ENCODE results near the gene TDRD7. TPM values are rescaled to one million over a fixed set of nuclear protein-coding genes. Genes with fewer than 3 reads are reported as not detected.
A peak's percentile ranks its signal among the peaks of the same experiment; 100 is the strongest.
"Not testable (repeated sequence)": the region's sequence is repeated elsewhere in the genome, so short reads cannot be mapped to it uniquely, and the experiment has no call there.

The TDRD7 gene
- total and polyA plus RNA-seq, 4 donors, result 12.1 to 20.6 (median 15.1) TPM

GRCh38 chr9:97480174-97480573 is 68.3 kb downstream of the TDRD7 start:
- DNase-seq (ENCODE audit: low read depth in 4 of 6, low spot score in 6 of 6), result no peak
- Histone ChIP-seq H3K36me3 (ENCODE audit: control insufficient read depth, insufficient read depth, low read length) (peaks cover 2% of the 10 kb centered on the region), H3K27ac (ENCODE audit: low read depth, low read length) (no peak overlapping the region), H3K27me3 (ENCODE audit: control insufficient read depth, insufficient read depth, low read length) (no peaks in the 10 kb centered on the region), H3K4me1 (ENCODE audit: control insufficient read depth, insufficient read depth, low read length) (peaks cover 3% of the 10 kb centered on the region), H3K4me3 (ENCODE audit: low read depth, low read length) (no peak overlapping the region), H3K9me3 (ENCODE audit: control insufficient read depth, insufficient read depth, low read length) (no peaks in the 10 kb centered on the region)
- 60% methylated on average over 1 of the region's 1 CpG for WGBS (ENCODE audit: insufficient coverage)

- H3K9me3 ChIP-seq (ENCODE audit: control insufficient read depth, insufficient read depth, low read length), result no peaks in the 10 kb centered on the region
- H3K36me3 ChIP-seq (ENCODE audit: control insufficient read depth, insufficient read depth, low read length), result peaks cover 2% of the 10 kb centered on the region
- no peak overlapping the region for H3K27ac ChIP-seq (ENCODE audit: low read depth, low read length)
- no peaks in the 10 kb centered on the region for H3K27me3 ChIP-seq (ENCODE audit: control insufficient read depth, insufficient read depth, low read length)
- WGBS (ENCODE audit: insufficient coverage), result no CpG with 5 or more reads among the region's 1 CpG
- peaks cover 3% of the 10 kb centered on the region for H3K4me1 ChIP-seq (ENCODE audit: control insufficient read depth, insufficient read depth, low read length)
- DNase-seq (ENCODE audit: low read depth in 4 of 6, low spot score in 6 of 6), result no peak
- no peak overlapping the region for H3K4me3 ChIP-seq (ENCODE audit: low read depth, low read length)
These were observed 68.9 kb downstream of the TDRD7 start for GRCh38 chr9:97480749-97481148.

GRCh38 chr9:97484134-97484533 is 72.2 kb downstream of the TDRD7 start:
- Histone ChIP-seq H3K4me1 (ENCODE audit: control insufficient read depth, insufficient read depth, low read length) (peaks cover 3% of the 10 kb centered on the region), H3K27me3 (ENCODE audit: control insufficient read depth, insufficient read depth, low read length) (no peaks in the 10 kb centered on the region), H3K9me3 (ENCODE audit: control insufficient read depth, insufficient read depth, low read length) (peaks cover 4% of the 10 kb centered on the region), H3K36me3 (ENCODE audit: control insufficient read depth, insufficient read depth, low read length) (peaks cover 2% of the 10 kb centered on the region), H3K27ac (ENCODE audit: low read depth, low read length) (peak overlapping the region; percentile 49), H3K4me3 (ENCODE audit: low read depth, low read length) (no peak overlapping the region)
- WGBS (ENCODE audit: insufficient coverage), result 46% methylated on average over 1 of the region's 1 CpG
- peak in 5 of 6 donors; percentile 63 to 91 (median 73) for DNase-seq (ENCODE audit: low read depth in 4 of 6, low spot score in 6 of 6)

GRCh38 chr9:97487107-97487506 is 75.2 kb downstream of the TDRD7 start:
- no peaks in the 10 kb centered on the region for H3K27me3 ChIP-seq (ENCODE audit: control insufficient read depth, insufficient read depth, low read length)
- H3K27ac ChIP-seq (ENCODE audit: low read depth, low read length), result no peak overlapping the region
- DNase-seq (ENCODE audit: low read depth in 4 of 6, low spot score in 6 of 6), result no peak
- H3K9me3 ChIP-seq (ENCODE audit: control insufficient read depth, insufficient read depth, low read length), result peaks cover 4% of the 10 kb centered on the region
- no peak overlapping the region for H3K4me3 ChIP-seq (ENCODE audit: low read depth, low read length)
- H3K4me1 ChIP-seq (ENCODE audit: control insufficient read depth, insufficient read depth, low read length), result peaks cover 3% of the 10 kb centered on the region
- H3K36me3 ChIP-seq (ENCODE audit: control insufficient read depth, insufficient read depth, low read length), result peaks cover 2% of the 10 kb centered on the region
- 79% methylated on average over 2 of the region's 2 CpGs for WGBS (ENCODE audit: insufficient coverage)

GRCh38 chr9:97487861-97488260 is 76.0 kb downstream of the TDRD7 start:
- H3K27me3 ChIP-seq (ENCODE audit: control insufficient read depth, insufficient read depth, low read length), result no peaks in the 10 kb centered on the region
- H3K36me3 ChIP-seq (ENCODE audit: control insufficient read depth, insufficient read depth, low read length), result peaks cover 2% of the 10 kb centered on the region
- no peak overlapping the region for H3K4me3 ChIP-seq (ENCODE audit: low read depth, low read length)
- WGBS (ENCODE audit: insufficient coverage), result no CpG with 5 or more reads among the region's 1 CpG
- peaks cover 4% of the 10 kb centered on the region for H3K9me3 ChIP-seq (ENCODE audit: control insufficient read depth, insufficient read depth, low read length)
- H3K27ac ChIP-seq (ENCODE audit: low read depth, low read length), result no peak overlapping the region
- no peak for DNase-seq (ENCODE audit: low read depth in 4 of 6, low spot score in 6 of 6)
- H3K4me1 ChIP-seq (ENCODE audit: control insufficient read depth, insufficient read depth, low read length), result peaks cover 3% of the 10 kb centered on the region

- H3K27ac ChIP-seq (ENCODE audit: low read depth, low read length), result no peak overlapping the region
- WGBS (ENCODE audit: insufficient coverage), result no CpG with 5 or more reads among the region's 1 CpG
- H3K27me3 ChIP-seq (ENCODE audit: control insufficient read depth, insufficient read depth, low read length), result no peaks in the 10 kb centered on the region
- no peaks in the 10 kb centered on the region for H3K36me3 ChIP-seq (ENCODE audit: control insufficient read depth, insufficient read depth, low read length)
- H3K9me3 ChIP-seq (ENCODE audit: control insufficient read depth, insufficient read depth, low read length), result peaks cover 4% of the 10 kb centered on the region
- no peak overlapping the region for H3K4me3 ChIP-seq (ENCODE audit: low read depth, low read length)
- H3K4me1 ChIP-seq (ENCODE audit: control insufficient read depth, insufficient read depth, low read length), result no peaks in the 10 kb centered on the region
- DNase-seq (ENCODE audit: low read depth in 4 of 6, low spot score in 6 of 6), result no peak
These were observed 79.5 kb downstream of the TDRD7 start for GRCh38 chr9:97491216-97491999.

GRCh38 chr9:97497558-97498375 is 85.9 kb downstream of the TDRD7 start:
- WGBS (ENCODE audit: insufficient coverage), result 98% methylated on average over 25 of the region's 36 CpGs
- H3K36me3 ChIP-seq (ENCODE audit: control insufficient read depth, insufficient read depth, low read length); H3K4me3 ChIP-seq (ENCODE audit: low read depth, low read length); H3K27ac ChIP-seq (ENCODE audit: low read depth, low read length); DNase-seq (ENCODE audit: low read depth in 4 of 6, low spot score in 6 of 6); H3K9me3 ChIP-seq (ENCODE audit: control insufficient read depth, insufficient read depth, low read length): not testable (repeated sequence)
- H3K4me1 ChIP-seq (ENCODE audit: control insufficient read depth, insufficient read depth, low read length), result peaks cover 15% of the 10 kb centered on the region
- peaks cover 30% of the 10 kb centered on the region for H3K27me3 ChIP-seq (ENCODE audit: control insufficient read depth, insufficient read depth, low read length)

GRCh38 chr9:97498846-97499245 is 87.0 kb downstream of the TDRD7 start:
- not testable (repeated sequence) for H3K9me3 ChIP-seq (ENCODE audit: control insufficient read depth, insufficient read depth, low read length); H3K27ac ChIP-seq (ENCODE audit: low read depth, low read length); H3K36me3 ChIP-seq (ENCODE audit: control insufficient read depth, insufficient read depth, low read length); H3K4me3 ChIP-seq (ENCODE audit: low read depth, low read length); DNase-seq (ENCODE audit: low read depth in 4 of 6, low spot score in 6 of 6)
- H3K27me3 ChIP-seq (ENCODE audit: control insufficient read depth, insufficient read depth, low read length), result peaks cover 41% of the 10 kb centered on the region
- H3K4me1 ChIP-seq (ENCODE audit: control insufficient read depth, insufficient read depth, low read length), result peaks cover 24% of the 10 kb centered on the region
- no CpG with 5 or more reads among the region's 5 CpGs for WGBS (ENCODE audit: insufficient coverage)

GRCh38 chr9:97500263-97500662 is 88.4 kb downstream of the TDRD7 start:
- Histone ChIP-seq H3K9me3 (ENCODE audit: control insufficient read depth, insufficient read depth, low read length) (no peaks in the 10 kb centered on the region), H3K27ac (ENCODE audit: low read depth, low read length) (no peak overlapping the region), H3K4me3 (ENCODE audit: low read depth, low read length) (no peak overlapping the region), H3K4me1 (ENCODE audit: control insufficient read depth, insufficient read depth, low read length) (peaks cover 26% of the 10 kb centered on the region), H3K27me3 (ENCODE audit: control insufficient read depth, insufficient read depth, low read length) (peaks cover 43% of the 10 kb centered on the region), H3K36me3 (ENCODE audit: control insufficient read depth, insufficient read depth, low read length) (no peaks in the 10 kb centered on the region)
- WGBS (ENCODE audit: insufficient coverage), result no CpG with 5 or more reads among the region's 5 CpGs
- DNase-seq (ENCODE audit: low read depth in 4 of 6, low spot score in 6 of 6), result no peak

All from spinal cord (tissue), 10 donors.